Measurements from ENCODE around the gene BGN.

The BGN gene

GRCh38 chrX:153460826-153461225, 34.0 kb upstream of the BGN start:
- peak; percentile 52 for DNase-seq (ENCODE audit: low spot score)

GRCh38 chrX:153462291-153462690, 32.5 kb upstream of the BGN start:
- DNase-seq (ENCODE audit: low spot score) = no peak

GRCh38 chrX:153463031-153463430, 31.7 kb upstream of the BGN start:
- no peak for DNase-seq (ENCODE audit: low spot score)

GRCh38 chrX:153463556-153463955, 31.2 kb upstream of the BGN start:
- DNase-seq (ENCODE audit: low spot score) = no peak

DNA sequence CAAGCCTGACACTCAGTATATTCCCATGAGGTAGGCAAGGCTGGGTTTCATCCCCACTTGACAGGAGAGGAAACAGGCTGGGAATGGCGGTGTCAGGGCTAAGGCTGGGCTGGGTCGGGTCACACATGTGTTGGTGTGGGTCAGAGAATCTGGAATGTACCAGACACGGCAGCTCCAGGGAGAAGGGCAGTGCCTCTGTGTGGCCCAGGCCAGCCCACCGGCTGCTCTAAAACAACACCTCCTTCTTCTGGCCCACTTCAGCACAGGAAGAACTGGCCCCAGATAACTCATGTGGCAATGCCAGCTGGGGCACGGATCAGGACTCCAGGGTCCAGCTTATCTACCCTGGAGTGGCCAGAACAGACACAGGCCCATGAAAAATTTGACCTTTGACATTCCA, 30.7 kb upstream of the BGN start:
- no peak for DNase-seq (ENCODE audit: low spot score)

- DNase-seq (ENCODE audit: low spot score) = no peak
These were observed 28.9 kb upstream of the BGN start for GRCh38 chrX:153465691-153466380.

- DNase-seq (ENCODE audit: low spot score) = no peak
These were observed 26.7 kb upstream of the BGN start for GRCh38 chrX:153468008-153468580.

DNA sequence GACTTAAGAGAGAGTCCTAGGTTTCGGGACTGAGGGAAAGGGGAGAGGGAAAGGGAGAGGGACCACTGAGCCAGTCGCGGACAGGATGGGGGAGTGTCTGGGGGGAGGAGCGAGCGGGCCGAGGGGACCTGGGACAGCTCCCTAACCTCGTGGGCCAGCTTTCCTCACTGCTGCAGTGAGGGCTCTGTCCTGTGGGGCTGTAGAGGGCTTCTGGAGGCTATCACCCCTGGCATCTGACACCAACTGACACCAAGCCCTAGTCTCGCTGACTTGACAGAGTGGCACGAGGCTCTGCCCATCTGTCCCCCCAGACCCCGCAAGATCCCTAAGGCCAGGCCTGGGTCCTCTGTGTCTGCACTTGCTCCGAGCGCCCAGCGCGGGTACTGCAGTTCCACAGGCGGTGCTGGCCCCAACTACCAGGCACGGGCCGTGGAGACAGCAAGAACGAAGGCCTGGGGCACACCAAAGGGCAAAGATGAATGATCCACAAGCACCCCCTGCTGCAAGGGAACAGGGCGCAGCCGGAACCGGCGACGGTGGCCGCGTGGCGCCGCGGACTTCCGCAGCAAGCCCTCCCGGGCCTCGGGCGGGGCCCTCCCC, 24.9 kb upstream of the BGN start:
- peak; percentile 27 for DNase-seq (ENCODE audit: low spot score)

- DNase-seq (ENCODE audit: low spot score) = peak; percentile 88
These were observed 24.1 kb upstream of the BGN start, which contains the start of gene HAUS7 for GRCh38 chrX:153470411-153471363. HAUS7 (minus strand) TSS chrX:153470576; CDS start chrX:153470557, 19 bp downstream.

DNA sequence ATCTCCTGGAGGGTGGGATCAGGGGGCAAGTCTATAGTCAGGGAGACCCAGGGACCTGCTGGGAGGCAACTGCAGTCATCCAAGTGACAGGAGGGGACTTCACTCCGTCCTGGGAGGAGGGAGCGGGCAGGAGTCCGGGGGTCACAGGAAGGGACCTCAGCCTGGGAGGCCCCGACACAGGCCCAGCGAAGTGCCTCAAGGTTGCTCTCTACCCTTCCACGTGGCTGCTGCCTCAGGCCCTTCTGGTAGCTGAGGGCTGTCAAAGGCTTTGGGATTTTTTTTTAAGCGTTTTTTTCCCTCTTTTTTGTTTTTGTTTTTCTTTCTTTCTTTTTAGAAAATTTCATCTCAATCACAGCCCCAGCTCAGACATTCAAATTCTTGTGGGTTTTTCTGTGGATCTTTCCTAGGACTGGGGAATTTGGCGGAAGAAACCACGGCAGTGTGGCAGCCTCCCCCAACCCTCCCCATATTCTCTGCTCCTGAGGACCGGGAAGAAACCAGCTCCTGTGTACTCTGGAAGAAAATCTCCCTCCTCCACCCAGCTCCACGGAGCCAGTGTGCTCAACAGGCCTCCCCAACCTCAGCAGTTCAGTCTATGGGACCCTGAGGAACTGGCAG, 23.0 kb upstream of the BGN start:
- no peak for DNase-seq (ENCODE audit: low spot score)

- no peak for DNase-seq (ENCODE audit: low spot score)
These were observed 21.7 kb upstream of the BGN start for GRCh38 chrX:153473126-153473525.

DNA sequence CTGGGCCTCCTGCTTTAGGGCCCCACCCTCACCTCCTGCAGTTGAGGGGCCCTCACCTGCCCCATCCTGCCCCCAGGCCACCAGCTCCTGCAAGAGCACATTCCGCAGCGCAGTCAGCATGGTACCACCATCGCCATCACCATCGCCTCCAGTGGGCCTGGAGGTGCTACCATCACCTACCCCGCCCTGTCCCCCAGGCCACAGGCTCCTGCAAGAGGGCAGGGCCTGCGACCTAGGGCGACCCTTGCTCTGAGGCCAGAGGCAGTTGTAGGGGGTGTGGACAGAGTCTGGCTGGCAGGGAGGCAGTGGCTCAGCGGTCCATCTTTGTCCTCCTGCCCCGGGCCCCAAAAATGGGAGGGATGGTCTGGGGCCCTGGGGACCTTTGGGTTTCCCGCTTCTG, 20.5 kb upstream of the BGN start:
- DNase-seq (ENCODE audit: low spot score) = no peak

GRCh38 chrX:153474718-153475117, 20.1 kb upstream of the BGN start:
- DNase-seq (ENCODE audit: low spot score) = peak; percentile 2

GRCh38 chrX:153475271-153475670, 19.5 kb upstream of the BGN start:
- DNase-seq (ENCODE audit: low spot score) = no peak

GRCh38 chrX:153475751-153476281, 19.0 kb upstream of the BGN start:
- no peak for DNase-seq (ENCODE audit: low spot score)

GRCh38 chrX:153476666-153477363, 18.0 kb upstream of the BGN start:
- no peak for DNase-seq (ENCODE audit: low spot score)

GRCh38 chrX:153477364-153477857, 17.4 kb upstream of the BGN start:
- no peak for DNase-seq (ENCODE audit: low spot score)

DNA sequence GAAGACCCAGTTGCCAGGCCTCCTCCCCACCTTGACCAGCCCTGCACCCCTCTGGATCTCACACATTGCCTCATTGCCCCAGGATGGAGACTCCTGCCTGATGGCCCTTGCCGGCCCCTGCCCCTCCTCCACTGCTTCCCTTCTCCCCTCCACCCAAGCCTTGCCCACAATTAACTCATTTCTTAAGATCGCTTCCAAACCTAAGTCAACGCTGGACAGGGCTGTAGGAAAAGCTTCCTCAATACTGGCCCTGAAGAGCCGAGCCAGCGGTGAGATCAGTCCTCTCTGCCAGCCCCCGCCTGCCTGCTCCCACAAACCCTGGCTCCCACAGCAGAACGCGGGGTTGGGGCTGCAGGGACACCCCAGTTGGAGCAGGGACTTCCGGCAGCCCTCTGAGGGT, 16.9 kb upstream of the BGN start:
- DNase-seq (ENCODE audit: low spot score) = no peak

GRCh38 chrX:153478746-153479145, 16.0 kb upstream of the BGN start:
- DNase-seq (ENCODE audit: low spot score) = no peak

- DNase-seq (ENCODE audit: low spot score) = no peak
These were observed 13.7 kb upstream of the BGN start for GRCh38 chrX:153481043-153481442.

Measured in activated CD4-positive, alpha-beta T cell treated with anti-CD3 and anti-CD28 coated beads, Interleukin-2, Interleukin-4, amounts not matched to agents 100 ng/mL and 50 ng/mL, durations not matched to agents 16 hours and 8 hours (primary cell).